ENCODE measurements around the gene CALHM5.
"Not testable (repeated sequence)": the region's sequence is repeated elsewhere in the genome, so short reads cannot be mapped to it uniquely, and the experiment has no call there.

CALHM5 gene

DNA sequence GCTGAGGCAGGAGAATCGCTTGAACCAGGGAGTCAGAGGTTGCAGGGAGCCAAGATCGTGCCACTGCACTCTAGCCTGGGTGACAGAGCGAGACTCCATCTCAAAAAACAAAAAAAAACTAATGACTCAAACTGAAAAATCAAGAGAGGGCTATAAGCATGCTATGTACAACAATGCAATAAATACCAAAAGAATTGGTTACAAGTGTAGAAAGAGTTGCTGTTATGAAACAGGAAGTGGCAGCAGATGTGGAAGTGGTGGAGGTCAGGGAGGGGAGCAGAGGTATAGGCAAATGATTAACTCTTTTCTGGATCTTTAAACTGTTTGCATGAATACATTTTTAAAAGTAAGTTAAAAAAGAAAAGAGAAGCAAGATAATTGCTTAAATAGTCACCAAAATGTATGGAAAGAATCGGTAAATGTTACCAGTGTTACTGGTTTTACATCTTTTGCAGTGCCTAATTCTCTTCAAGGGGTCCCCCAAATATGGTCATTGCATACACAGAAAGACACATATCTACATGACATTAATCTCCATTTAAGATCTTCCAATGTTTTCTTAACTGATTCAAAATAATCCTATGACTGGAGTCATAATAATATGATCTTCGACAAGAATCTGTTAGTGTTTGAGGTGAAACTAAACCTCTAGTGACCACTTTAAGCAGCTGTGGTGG lies 35.3 kb upstream of the CALHM5 start:
- DNase-seq (ENCODE audit: low read depth): peak; percentile 33
- no peak overlapping the region for H3K4me3 ChIP-seq (ENCODE audit: low read length)
- no peaks in the 10 kb centered on the region for H3K27me3 ChIP-seq (replicated peaks; ENCODE audit: control insufficient read depth, insufficient read depth, low read length)
- no peaks in the 10 kb centered on the region for H3K4me1 ChIP-seq (ENCODE audit: control insufficient read depth, insufficient read depth, low read length)
- H3K9me3 ChIP-seq (ENCODE audit: control insufficient read depth, low read length): no peaks in the 10 kb centered on the region
- H3K9ac ChIP-seq (ENCODE audit: low read length): no peak overlapping the region
- no peaks in the 10 kb centered on the region for H3K36me3 ChIP-seq (ENCODE audit: control insufficient read depth, insufficient read depth, low read length, severe bottlenecking)

- Histone ChIP-seq H3K4me3 (ENCODE audit: low read length) (no peak overlapping the region), H3K4me1 (ENCODE audit: control insufficient read depth, insufficient read depth, low read length) (no peaks in the 10 kb centered on the region), H3K27me3 (replicated peaks; ENCODE audit: control insufficient read depth, insufficient read depth, low read length) (no peaks in the 10 kb centered on the region), H3K9me3 (ENCODE audit: control insufficient read depth, low read length) (no peaks in the 10 kb centered on the region), H3K36me3 (ENCODE audit: control insufficient read depth, insufficient read depth, low read length, severe bottlenecking) (no peaks in the 10 kb centered on the region), H3K9ac (ENCODE audit: low read length) (no peak overlapping the region)
- DNase-seq (ENCODE audit: low read depth): no peak
These were observed 28.7 kb upstream of the CALHM5 start for GRCh38 chr6:116482780-116483179.

- Histone ChIP-seq H3K4me1 (ENCODE audit: control insufficient read depth, insufficient read depth, low read length) (no peaks in the 10 kb centered on the region), H3K36me3 (ENCODE audit: control insufficient read depth, insufficient read depth, low read length, severe bottlenecking) (no peaks in the 10 kb centered on the region), H3K27me3 (replicated peaks; ENCODE audit: control insufficient read depth, insufficient read depth, low read length) (no peaks in the 10 kb centered on the region), H3K9me3 (ENCODE audit: control insufficient read depth, low read length) (no peaks in the 10 kb centered on the region), H3K4me3 (ENCODE audit: low read length) (no peak overlapping the region), H3K9ac (ENCODE audit: low read length) (no peak overlapping the region)
- DNase-seq (ENCODE audit: low read depth): no peak
These were observed 27.8 kb upstream of the CALHM5 start for GRCh38 chr6:116483616-116484015.

- H3K9ac ChIP-seq (ENCODE audit: low read length): no peak overlapping the region
- no peaks in the 10 kb centered on the region for H3K36me3 ChIP-seq (ENCODE audit: control insufficient read depth, insufficient read depth, low read length, severe bottlenecking)
- no peaks in the 10 kb centered on the region for H3K9me3 ChIP-seq (ENCODE audit: control insufficient read depth, low read length)
- H3K4me3 ChIP-seq (ENCODE audit: low read length): no peak overlapping the region
- H3K27me3 ChIP-seq (replicated peaks; ENCODE audit: control insufficient read depth, insufficient read depth, low read length): no peaks in the 10 kb centered on the region
- DNase-seq (ENCODE audit: low read depth): peak; percentile 23
- H3K4me1 ChIP-seq (ENCODE audit: control insufficient read depth, insufficient read depth, low read length): no peaks in the 10 kb centered on the region
These were observed 25.8 kb upstream of the CALHM5 start for GRCh38 chr6:116485559-116486184.

GRCh38 chr6:116491610-116492330 lies 19.7 kb upstream of the CALHM5 start:
- H3K36me3 ChIP-seq (ENCODE audit: control insufficient read depth, insufficient read depth, low read length, severe bottlenecking): no peaks in the 10 kb centered on the region
- no peak for DNase-seq (ENCODE audit: low read depth)
- no peak overlapping the region for H3K4me3 ChIP-seq (ENCODE audit: low read length)
- no peaks in the 10 kb centered on the region for H3K27me3 ChIP-seq (replicated peaks; ENCODE audit: control insufficient read depth, insufficient read depth, low read length)
- H3K4me1 ChIP-seq (ENCODE audit: control insufficient read depth, insufficient read depth, low read length): no peaks in the 10 kb centered on the region
- H3K9ac ChIP-seq (ENCODE audit: low read length): no peak overlapping the region
- H3K9me3 ChIP-seq (ENCODE audit: control insufficient read depth, low read length): no peaks in the 10 kb centered on the region

DNA sequence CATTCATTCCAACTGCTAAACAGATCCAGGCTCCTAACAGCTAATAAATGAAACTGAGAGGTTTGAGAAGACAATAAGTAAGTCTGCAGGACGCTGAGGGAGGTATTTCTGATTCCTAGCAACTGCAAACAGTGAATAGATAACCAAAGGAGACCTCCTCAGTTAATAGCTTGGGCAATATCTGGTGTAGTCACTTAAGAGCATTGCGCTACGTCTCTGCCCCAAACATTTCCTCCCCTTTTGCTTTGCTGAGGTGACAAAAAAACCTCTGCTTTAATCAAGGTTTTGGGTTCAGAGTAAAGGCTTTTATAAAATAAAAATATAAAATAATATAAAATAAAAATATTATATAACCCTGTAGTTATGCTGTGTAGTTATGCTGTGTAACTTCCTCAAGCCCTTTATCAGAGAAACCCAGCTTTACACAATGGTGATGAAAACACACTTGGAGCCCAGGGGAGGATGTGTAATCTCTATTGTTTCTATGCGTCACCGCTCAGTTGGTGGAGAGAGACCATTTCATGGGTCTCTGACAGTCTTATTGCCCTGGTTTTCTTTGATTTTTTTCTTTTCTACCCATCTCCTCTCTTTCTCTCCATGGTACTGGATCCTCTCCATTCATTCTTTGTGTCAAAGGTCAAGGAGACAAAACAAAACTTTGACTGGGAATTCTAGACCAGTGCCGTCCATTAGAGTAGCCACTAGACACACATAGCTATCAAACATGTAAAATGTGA lies 18.9 kb upstream of the CALHM5 start:
- no peaks in the 10 kb centered on the region for H3K4me1 ChIP-seq (ENCODE audit: control insufficient read depth, insufficient read depth, low read length)
- H3K9ac ChIP-seq (ENCODE audit: low read length): no peak overlapping the region
- H3K36me3 ChIP-seq (ENCODE audit: control insufficient read depth, insufficient read depth, low read length, severe bottlenecking): no peaks in the 10 kb centered on the region
- no peaks in the 10 kb centered on the region for H3K27me3 ChIP-seq (replicated peaks; ENCODE audit: control insufficient read depth, insufficient read depth, low read length)
- no peaks in the 10 kb centered on the region for H3K9me3 ChIP-seq (ENCODE audit: control insufficient read depth, low read length)
- no peak overlapping the region for H3K4me3 ChIP-seq (ENCODE audit: low read length)
- DNase-seq (ENCODE audit: low read depth): no peak

- H3K9ac ChIP-seq (ENCODE audit: low read length): not testable (repeated sequence)
These were observed 16.3 kb upstream of the CALHM5 start for GRCh38 chr6:116495161-116495560.

DNA sequence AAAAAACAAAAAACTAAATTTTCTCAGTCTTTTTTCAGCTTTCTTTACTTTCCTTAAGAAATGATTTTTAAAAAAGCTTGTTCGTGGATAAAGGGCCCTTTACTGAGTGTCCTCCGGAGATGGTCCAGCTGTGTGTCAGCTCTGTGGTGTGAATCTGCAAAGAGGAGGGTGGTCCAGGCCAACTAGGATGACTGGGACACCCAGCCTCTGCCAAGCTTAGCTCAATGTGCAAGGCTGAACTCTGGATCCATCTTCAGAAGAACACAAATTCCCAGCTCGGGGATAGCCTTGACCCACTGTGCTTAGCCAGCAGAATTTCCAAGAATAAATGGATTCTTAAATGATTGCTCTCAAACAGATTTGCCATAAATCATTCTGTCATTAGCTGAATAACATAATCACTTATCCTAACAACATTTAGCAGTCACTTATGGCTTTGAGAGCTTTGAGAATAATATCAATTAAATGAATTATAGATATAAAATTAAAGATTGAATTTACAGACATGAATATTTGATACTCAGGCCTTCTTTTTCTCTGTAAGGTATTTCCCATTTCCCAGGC lies 14.2 kb upstream of the CALHM5 start:
- Histone ChIP-seq H3K36me3 (ENCODE audit: control insufficient read depth, insufficient read depth, low read length, severe bottlenecking) (no peaks in the 10 kb centered on the region), H3K4me1 (ENCODE audit: control insufficient read depth, insufficient read depth, low read length) (no peaks in the 10 kb centered on the region), H3K27me3 (replicated peaks; ENCODE audit: control insufficient read depth, insufficient read depth, low read length) (no peaks in the 10 kb centered on the region), H3K4me3 (ENCODE audit: low read length) (no peak overlapping the region), H3K9ac (ENCODE audit: low read length) (no peak overlapping the region), H3K9me3 (ENCODE audit: control insufficient read depth, low read length) (no peaks in the 10 kb centered on the region)
- no peak for DNase-seq (ENCODE audit: low read depth)

More at GRCh38 chr6:116495161-116495560, 16.3 kb upstream of the CALHM5 start:
- H3K4me3 ChIP-seq (ENCODE audit: low read length); H3K36me3 ChIP-seq (ENCODE audit: control insufficient read depth, insufficient read depth, low read length, severe bottlenecking); H3K9me3 ChIP-seq (ENCODE audit: control insufficient read depth, low read length); H3K27me3 ChIP-seq (replicated peaks; ENCODE audit: control insufficient read depth, insufficient read depth, low read length); DNase-seq (ENCODE audit: low read depth); H3K4me1 ChIP-seq (ENCODE audit: control insufficient read depth, insufficient read depth, low read length): not testable (repeated sequence)

- Histone ChIP-seq H3K27me3 (replicated peaks; ENCODE audit: control insufficient read depth, insufficient read depth, low read length) (no peaks in the 10 kb centered on the region), H3K9me3 (ENCODE audit: control insufficient read depth, low read length) (no peaks in the 10 kb centered on the region), H3K4me1 (ENCODE audit: control insufficient read depth, insufficient read depth, low read length) (no peaks in the 10 kb centered on the region), H3K9ac (ENCODE audit: low read length) (no peak overlapping the region), H3K4me3 (ENCODE audit: low read length) (no peak overlapping the region), H3K36me3 (ENCODE audit: control insufficient read depth, insufficient read depth, low read length, severe bottlenecking) (no peaks in the 10 kb centered on the region)
- DNase-seq (ENCODE audit: low read depth): peak; percentile 3
These were observed 10.4 kb upstream of the CALHM5 start for GRCh38 chr6:116500969-116501433.

DNA sequence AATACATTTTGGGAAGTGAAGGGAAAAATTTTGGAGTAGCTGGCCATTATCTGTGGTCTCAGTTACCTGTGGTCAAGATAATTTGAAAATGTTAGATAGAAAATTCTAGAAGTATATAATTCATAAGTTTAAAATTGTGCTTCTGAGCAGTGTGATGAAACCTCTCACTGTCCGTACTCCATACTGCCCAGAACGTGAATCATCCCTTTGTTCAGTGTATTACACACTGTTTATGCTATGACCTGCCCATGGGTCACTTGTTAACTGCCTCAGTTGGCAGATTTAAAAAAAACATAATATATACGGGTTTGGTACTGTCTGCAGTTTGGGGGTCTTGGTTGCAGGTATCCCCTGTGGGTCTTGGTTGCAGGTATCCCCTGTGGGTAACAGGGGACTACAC lies 4.1 kb upstream of the CALHM5 start:
- no peaks in the 10 kb centered on the region for H3K27me3 ChIP-seq (replicated peaks; ENCODE audit: control insufficient read depth, insufficient read depth, low read length)
- H3K9me3 ChIP-seq (ENCODE audit: control insufficient read depth, low read length): no peaks in the 10 kb centered on the region
- H3K9ac ChIP-seq (ENCODE audit: low read length): no peak overlapping the region
- peak; percentile 41 for DNase-seq (ENCODE audit: low read depth)
- no peaks in the 10 kb centered on the region for H3K36me3 ChIP-seq (ENCODE audit: control insufficient read depth, insufficient read depth, low read length, severe bottlenecking)
- H3K4me1 ChIP-seq (ENCODE audit: control insufficient read depth, insufficient read depth, low read length): peaks cover under 1% of the 10 kb centered on the region
- no peak overlapping the region for H3K4me3 ChIP-seq (ENCODE audit: low read length)

DNA sequence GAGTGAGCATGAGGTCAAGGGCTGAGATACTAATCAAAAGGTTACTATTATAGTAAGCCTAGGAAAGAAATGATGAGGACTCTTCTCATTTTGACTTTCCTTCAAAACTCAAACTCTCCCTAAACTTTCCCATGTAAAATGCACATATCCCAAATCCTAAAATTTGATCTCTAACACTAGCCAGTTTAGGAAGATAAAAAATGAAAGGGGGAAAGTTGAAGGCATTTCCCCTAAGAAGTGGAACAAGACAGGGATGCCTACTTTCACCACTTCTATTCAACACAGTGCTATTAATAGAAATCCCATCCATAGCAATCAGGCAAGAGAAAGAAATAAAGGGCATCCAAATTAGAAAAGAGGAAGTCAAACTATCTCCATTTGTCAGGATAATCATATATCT lies 2.9 kb upstream of the CALHM5 start:
- H3K36me3 ChIP-seq (ENCODE audit: control insufficient read depth, insufficient read depth, low read length, severe bottlenecking): no peaks in the 10 kb centered on the region
- H3K4me3 ChIP-seq (ENCODE audit: low read length): no peak overlapping the region
- no peak for DNase-seq (ENCODE audit: low read depth)
- peaks cover 13% of the 10 kb centered on the region for H3K4me1 ChIP-seq (ENCODE audit: control insufficient read depth, insufficient read depth, low read length)
- H3K9me3 ChIP-seq (ENCODE audit: control insufficient read depth, low read length): no peaks in the 10 kb centered on the region
- H3K9ac ChIP-seq (ENCODE audit: low read length): no peak overlapping the region
- H3K27me3 ChIP-seq (replicated peaks; ENCODE audit: control insufficient read depth, insufficient read depth, low read length): no peaks in the 10 kb centered on the region

All from adipocyte (in vitro differentiated cells).